BLaER1 treated with 17β-estradiol and CSF1 and Interleukin-3, amounts not matched to agents 10 nM and 100 nM (cell line): Measurements from ENCODE around the gene SUGP2.

Experiments
- H3K27ac ChIP-seq, 11 experiments: shearing (Covaris generic); formaldehyde crosslinking; 2 replicates each; pipeline ENCODE4 v1.8.1; 2022
- H3K27me3 ChIP-seq, 11 experiments: shearing (Covaris generic); formaldehyde crosslinking; 2 replicates each; pipeline ENCODE4 v1.8.1; 2022
- H3K36me3 ChIP-seq, 11 experiments: shearing (Covaris generic); formaldehyde crosslinking; 2 replicates each; pipeline ENCODE4 v1.8.1; 2022
- H3K4me1 ChIP-seq, 10 experiments: shearing (Covaris generic); formaldehyde crosslinking; 2 replicates each; pipeline ENCODE4 v1.8.1; 2022
- H3K4me2 ChIP-seq, 11 experiments: shearing (Covaris generic); formaldehyde crosslinking; 2 replicates each; pipeline ENCODE4 v1.8.1; 2022
- H3K4me3 ChIP-seq, 10 experiments: shearing (Covaris generic); formaldehyde crosslinking; 2 replicates each; pipeline ENCODE4 v1.8.1; 2022
- H3K9ac ChIP-seq, 11 experiments: shearing (Covaris generic); formaldehyde crosslinking; 2 replicates each; pipeline ENCODE4 v1.8.1; 2022
- H3K9me3 ChIP-seq, 11 experiments: shearing (Covaris generic); formaldehyde crosslinking; replicated peaks in 1 of 11; 2 replicates each; pipeline ENCODE4 v1.8.1; 2022
- H4K20me1 ChIP-seq, 11 experiments: shearing (Covaris generic); formaldehyde crosslinking; 2 replicates each; pipeline ENCODE4 v1.8.1; 2022
- Cebpa-rat ChIP-seq, 11 experiments: shearing (Covaris generic); IDR thresholded peaks; 2 replicates each; pipeline ENCODE4 v1.8.1; 2022

The SUGP2 gene

GRCh38 chr19:19063183-19064097 lies 30.1 kb upstream of the SUGP2 start, which contains the start of gene SLC25A42:
SLC25A42 (plus strand) TSS chr19:19063994; CDS start chr19:19096125, 32,131 bp downstream.
- Histone ChIP-seq H3K36me3 (peaks cover 11 to 37% (median 29%) of the 10 kb centered on the region in 11 experiments; a peak in 21 of 22 replicates), H3K4me2 (peak within 1 kb of the TSS; percentile 93 to 100 (median 99)), H3K27ac (peak within 1 kb of the TSS in 10 of 11 experiments; percentile 26 to 77 (median 71); a peak in 19 of 22 replicates), H3K4me3 (peak within 1 kb of the TSS; percentile 69 to 83 (median 74)), H3K9ac (peak within 1 kb of the TSS; percentile 70 to 82 (median 77)), H3K27me3 (no peaks in the 10 kb centered on the region), H3K9me3 (no peaks in the 10 kb centered on the region), H4K20me1 (peaks cover 0 to 26% (median 0%) of the 10 kb centered on the region in 11 experiments; a peak in 6 of 22 replicates), H3K4me1 (peaks cover 36 to 65% (median 59%) of the 10 kb centered on the region in 10 experiments)
- TF ChIP-seq Cebpa-rat (IDR thresholded peaks at IDR 0.05), result no peak

DNA sequence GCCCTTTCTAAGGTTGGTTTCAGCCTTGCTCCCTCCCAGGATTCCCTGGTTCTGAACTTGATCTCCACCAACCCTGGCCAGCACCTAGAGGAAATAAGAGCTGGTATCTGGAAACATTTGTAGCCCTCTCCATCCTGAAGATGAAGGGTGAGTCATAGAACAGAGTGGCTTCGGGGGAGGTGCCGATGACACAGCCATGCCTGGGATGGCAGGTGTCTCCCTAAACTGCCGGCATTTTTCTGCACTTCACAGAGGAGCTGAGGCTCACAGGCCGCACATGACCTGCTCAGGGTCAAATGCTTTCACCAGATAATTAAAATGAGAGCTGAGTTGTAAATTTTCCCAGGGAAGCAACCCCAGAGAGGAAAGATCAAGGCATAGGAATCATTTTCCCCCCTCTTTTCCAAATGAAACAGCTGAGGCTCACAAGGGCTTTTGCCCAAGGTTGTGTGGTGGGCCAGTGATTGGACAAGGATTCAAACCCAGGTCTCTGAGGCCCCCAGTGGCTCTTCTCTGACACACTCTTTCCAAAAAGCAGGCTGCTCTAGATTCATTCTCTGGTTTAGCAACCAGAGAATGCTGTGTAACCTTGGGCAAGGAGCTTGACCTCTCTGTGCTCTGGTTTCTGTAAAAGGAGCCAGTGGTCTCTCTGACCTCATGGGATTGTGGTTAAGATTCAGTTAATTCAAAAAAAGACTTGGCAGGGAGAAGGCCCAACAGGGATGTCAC lies 29.3 kb upstream of the SUGP2 start:
- H3K4me2 ChIP-seq, result peak overlapping the region; percentile 77 to 95 (median 88)
- no peaks in the 10 kb centered on the region for H3K9me3 ChIP-seq
- H3K9ac ChIP-seq, result peak overlapping the region; percentile 39 to 77 (median 68)
- H3K27ac ChIP-seq, result peak overlapping the region in 8 of 11 experiments; percentile 48 to 65 (median 59); a peak in 15 of 22 replicates
- no peaks in the 10 kb centered on the region for H3K27me3 ChIP-seq
- no peak for TF ChIP-seq Cebpa-rat (IDR thresholded peaks at IDR 0.05)
- H3K4me1 ChIP-seq, result peaks cover 28 to 57% (median 51%) of the 10 kb centered on the region in 10 experiments
- H4K20me1 ChIP-seq, result peaks cover 0 to 31% (median 6%) of the 10 kb centered on the region in 11 experiments; a peak in 8 of 22 replicates
- peak overlapping the region; percentile 53 to 78 (median 72) for H3K4me3 ChIP-seq
- H3K36me3 ChIP-seq, result peaks cover 19 to 45% (median 37%) of the 10 kb centered on the region in 11 experiments; a peak in 21 of 22 replicates

DNA sequence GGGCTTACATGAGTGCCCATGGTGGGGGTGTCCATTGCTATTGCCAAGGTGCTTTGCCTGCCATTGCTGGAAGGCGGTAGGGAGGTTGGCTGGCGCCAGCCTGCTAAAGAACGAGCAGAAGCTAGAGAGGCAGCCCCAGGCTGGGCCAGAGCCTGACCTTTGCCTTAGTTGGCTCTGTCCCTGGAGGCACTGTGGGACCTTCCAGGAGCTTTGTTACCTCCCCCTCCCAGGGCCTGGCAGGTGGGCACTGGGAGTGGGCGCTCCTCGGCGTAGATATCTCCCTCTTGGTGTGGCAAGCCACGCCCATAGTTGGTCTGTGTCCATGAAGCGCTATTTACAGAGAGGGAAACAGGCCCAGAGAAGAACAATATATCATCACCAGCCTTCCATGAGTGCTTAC lies 28.2 kb upstream of the SUGP2 start:
- H3K27me3 ChIP-seq, result no peaks in the 10 kb centered on the region
- no peaks in the 10 kb centered on the region for H3K9me3 ChIP-seq
- H3K4me1 ChIP-seq, result peaks cover 17 to 45% (median 40%) of the 10 kb centered on the region in 10 experiments

DNA sequence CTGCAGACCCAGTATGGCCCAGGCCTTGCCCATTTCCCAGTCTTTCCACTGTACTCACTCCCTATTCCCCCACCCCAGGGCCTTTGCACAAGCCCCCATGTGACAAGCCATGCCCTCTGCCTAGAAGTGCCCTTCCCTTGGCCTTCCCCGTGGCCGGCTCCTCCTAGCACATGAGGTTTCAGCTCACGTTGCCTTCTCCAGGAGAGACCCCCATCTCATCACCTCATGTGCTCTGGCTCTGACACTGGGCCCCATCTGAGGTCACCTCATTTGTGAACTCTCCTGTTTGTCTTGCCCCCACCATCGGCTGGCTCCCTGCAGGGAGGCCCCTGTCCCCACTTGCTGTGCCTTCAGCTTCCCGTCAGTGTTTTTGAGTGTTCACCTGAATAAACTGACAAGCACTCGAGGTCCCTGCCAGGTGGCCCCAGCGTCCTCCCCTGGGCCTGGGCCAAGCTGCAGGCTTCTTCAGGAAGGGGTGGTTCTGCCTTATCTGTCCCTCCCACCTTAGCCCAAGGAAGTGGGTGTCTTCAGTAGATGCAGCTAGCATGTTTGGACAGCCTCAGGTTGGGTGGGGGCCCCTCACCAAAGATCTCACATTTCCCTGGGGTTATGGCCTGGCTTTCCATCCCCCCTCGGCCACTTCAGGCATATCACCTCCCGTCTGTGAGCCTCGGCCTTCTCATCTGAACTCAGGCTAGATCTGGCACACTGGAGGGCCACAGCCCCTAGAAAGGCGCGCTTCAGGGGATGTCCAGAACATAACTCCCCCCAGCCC lies 26.7 kb upstream of the SUGP2 start:
- Histone ChIP-seq H4K20me1 (peaks cover 0 to 56% (median 19%) of the 10 kb centered on the region in 11 experiments; a peak in 12 of 22 replicates), H3K9ac (peak overlapping the region in 2 of 11 experiments; percentile 14 to 22; a peak in 2 of 22 replicates), H3K4me2 (no peak overlapping the region), H3K9me3 (no peaks in the 10 kb centered on the region), H3K4me1 (peaks cover 13 to 31% (median 27%) of the 10 kb centered on the region in 10 experiments), H3K27me3 (no peaks in the 10 kb centered on the region), H3K36me3 (peaks cover 43 to 71% (median 62%) of the 10 kb centered on the region in 11 experiments), H3K4me3 (no peak overlapping the region), H3K27ac (peak overlapping the region in 1 of 11 experiments; percentile 27; a peak in 1 of 22 replicates)
- TF ChIP-seq Cebpa-rat (IDR thresholded peaks at IDR 0.05), result no peak

More for the DNA sequence above, 28.2 kb upstream of the SUGP2 start:
- peak overlapping the region in 2 of 11 experiments; percentile 39 to 67; a peak in 1 of 22 replicates for H3K9ac ChIP-seq
- H4K20me1 ChIP-seq, result peaks cover 0 to 42% (median 9%) of the 10 kb centered on the region in 11 experiments; a peak in 10 of 22 replicates
- peak overlapping the region in 3 of 11 experiments; percentile 88 to 95 (median 88); a peak in 4 of 22 replicates for H3K4me2 ChIP-seq
- H3K27ac ChIP-seq, result 0 out of 22 replicates have a peak overlapping the region, but pooled peaks of 1 of the 11 experiments have one; percentile 8
- H3K36me3 ChIP-seq, result peaks cover 30 to 56% (median 48%) of the 10 kb centered on the region in 11 experiments
- no peak for TF ChIP-seq Cebpa-rat (IDR thresholded peaks at IDR 0.05)
- no peak overlapping the region for H3K4me3 ChIP-seq

- peaks cover 6 to 24% (median 21%) of the 10 kb centered on the region in 10 experiments for H3K4me1 ChIP-seq
- no peak overlapping the region for H3K9ac ChIP-seq
- H3K4me3 ChIP-seq, result no peak overlapping the region
- H3K9me3 ChIP-seq, result no peaks in the 10 kb centered on the region
- no peak for TF ChIP-seq Cebpa-rat (IDR thresholded peaks at IDR 0.05)
- no peak overlapping the region for H3K4me2 ChIP-seq
- peaks cover 0 to 64% (median 27%) of the 10 kb centered on the region in 11 experiments; a peak in 16 of 22 replicates for H4K20me1 ChIP-seq
- no peaks in the 10 kb centered on the region for H3K27me3 ChIP-seq
- H3K36me3 ChIP-seq, result peaks cover 51 to 79% (median 70%) of the 10 kb centered on the region in 11 experiments
- no peak overlapping the region for H3K27ac ChIP-seq
Observed at GRCh38 chr19:19059018-19059836, 25.9 kb upstream of the SUGP2 start.

GRCh38 chr19:19057720-19058119 lies 24.4 kb upstream of the SUGP2 start:
- no peak overlapping the region for H3K9ac ChIP-seq
- peaks cover 0 to 78% (median 42%) of the 10 kb centered on the region in 11 experiments; a peak in 17 of 22 replicates for H4K20me1 ChIP-seq
- peaks cover 2 to 18% (median 14%) of the 10 kb centered on the region in 10 experiments for H3K4me1 ChIP-seq
- H3K27ac ChIP-seq, result no peak overlapping the region
- TF ChIP-seq Cebpa-rat (IDR thresholded peaks at IDR 0.05), result no peak
- H3K36me3 ChIP-seq, result peaks cover 60 to 94% (median 85%) of the 10 kb centered on the region in 11 experiments
- no peak overlapping the region for H3K4me2 ChIP-seq
- H3K27me3 ChIP-seq, result no peaks in the 10 kb centered on the region
- H3K4me3 ChIP-seq, result no peak overlapping the region
- H3K9me3 ChIP-seq, result no peaks in the 10 kb centered on the region

GRCh38 chr19:19057317-19057716 lies 24.0 kb upstream of the SUGP2 start:
- Histone ChIP-seq H3K36me3 (peaks cover 64 to 98% (median 89%) of the 10 kb centered on the region in 11 experiments), H3K9ac (no peak overlapping the region), H3K4me1 (peaks cover 0 to 14% (median 10%) of the 10 kb centered on the region in 10 experiments; a peak in 19 of 20 replicates), H3K27ac (no peak overlapping the region), H4K20me1 (peaks cover 0 to 78% (median 46%) of the 10 kb centered on the region in 11 experiments; a peak in 17 of 22 replicates), H3K9me3 (no peaks in the 10 kb centered on the region), H3K4me3 (no peak overlapping the region), H3K27me3 (no peaks in the 10 kb centered on the region), H3K4me2 (no peak overlapping the region)
- TF ChIP-seq Cebpa-rat (IDR thresholded peaks at IDR 0.05), result no peak
